ENCODE measurements around the gene PTGER1.

PTGER1 gene

GRCh38 chr19:14494411-14494810 lies 19.3 kb upstream of the PTGER1 start:
- TF ChIP-seq ARNTL (CRISPR knock-in tag; IDR thresholded peaks at IDR 0.05; ENCODE audit: borderline replicate concordance, low read depth) (no peak), POU6F1 (CRISPR knock-in tag; IDR thresholded peaks at IDR 0.05; ENCODE audit: borderline replicate concordance, low read depth) (no peak), PPARA (CRISPR knock-in tag; IDR thresholded peaks at IDR 0.05; ENCODE audit: borderline replicate concordance) (no peak), TCF4 (CRISPR knock-in tag; IDR thresholded peaks at IDR 0.05; ENCODE audit: borderline replicate concordance) (no peak)
- ATAC-seq, result no peak

GRCh38 chr19:14492756-14493337 lies 17.7 kb upstream of the PTGER1 start:
- no peak for TF ChIP-seq GLIS3 (CRISPR knock-in tag; IDR thresholded peaks at IDR 0.05)
- ATAC-seq, result no peak

- ATAC-seq, result no peak
- no peak for TF ChIP-seq PPARA (CRISPR knock-in tag; IDR thresholded peaks at IDR 0.05; ENCODE audit: borderline replicate concordance)
- no peak for TF ChIP-seq TSHZ2 (CRISPR knock-in tag; IDR thresholded peaks at IDR 0.05)
- no peak for TF ChIP-seq GLIS3 (CRISPR knock-in tag; IDR thresholded peaks at IDR 0.05)
- TF ChIP-seq CSDC2 (CRISPR knock-in tag; IDR thresholded peaks at IDR 0.05), result no peak
- TF ChIP-seq ESRRG (CRISPR knock-in tag; IDR thresholded peaks at IDR 0.05), result no peak
- TF ChIP-seq SNAI2 (CRISPR knock-in tag; IDR thresholded peaks at IDR 0.05), result no peak
- no peak for TF ChIP-seq BACH2 (CRISPR knock-in tag; IDR thresholded peaks at IDR 0.05; ENCODE audit: borderline replicate concordance)
- no peak for TF ChIP-seq ZC3H10 (CRISPR knock-in tag; IDR thresholded peaks at IDR 0.05)
- TF ChIP-seq ZFP30 (CRISPR knock-in tag; IDR thresholded peaks at IDR 0.05), result no peak
Observed at GRCh38 chr19:14487370-14488125, 12.4 kb upstream of the PTGER1 start.

GRCh38 chr19:14482172-14482941 lies 7.2 kb upstream of the PTGER1 start:
- no peak for TF ChIP-seq RARB (CRISPR knock-in tag; IDR thresholded peaks at IDR 0.05)
- TF ChIP-seq GLIS3 (CRISPR knock-in tag; IDR thresholded peaks at IDR 0.05), result no peak
- TF ChIP-seq ARNTL (CRISPR knock-in tag; IDR thresholded peaks at IDR 0.05; ENCODE audit: borderline replicate concordance, low read depth), result no peak
- no peak for TF ChIP-seq POU6F1 (CRISPR knock-in tag; IDR thresholded peaks at IDR 0.05; ENCODE audit: borderline replicate concordance, low read depth)
- no peak for TF ChIP-seq PATZ1 (CRISPR knock-in tag; IDR thresholded peaks at IDR 0.05; ENCODE audit: borderline replicate concordance)
- ATAC-seq, result no peak

- ATAC-seq, result no peak
- no peak for TF ChIP-seq ZFP3 (CRISPR knock-in tag; IDR thresholded peaks at IDR 0.05)
- no peak for TF ChIP-seq CSDC2 (CRISPR knock-in tag; IDR thresholded peaks at IDR 0.05)
- TF ChIP-seq SNAI2 (CRISPR knock-in tag; IDR thresholded peaks at IDR 0.05), result no peak
- no peak for TF ChIP-seq CREB5 (CRISPR knock-in tag; IDR thresholded peaks at IDR 0.05; ENCODE audit: low read depth)
- no peak for TF ChIP-seq OSR1 (CRISPR knock-in tag; IDR thresholded peaks at IDR 0.05)
- no peak for TF ChIP-seq CSRNP3 (CRISPR knock-in tag; IDR thresholded peaks at IDR 0.05)
- TF ChIP-seq TCF4 (CRISPR knock-in tag; IDR thresholded peaks at IDR 0.05; ENCODE audit: borderline replicate concordance), result no peak
- TF ChIP-seq PPARA (CRISPR knock-in tag; IDR thresholded peaks at IDR 0.05; ENCODE audit: borderline replicate concordance), result no peak
- no peak for TF ChIP-seq BACH2 (CRISPR knock-in tag; IDR thresholded peaks at IDR 0.05; ENCODE audit: borderline replicate concordance)
- no peak for TF ChIP-seq PATZ1 (CRISPR knock-in tag; IDR thresholded peaks at IDR 0.05; ENCODE audit: borderline replicate concordance)
Observed at GRCh38 chr19:14480700-14481079, 5.5 kb upstream of the PTGER1 start.

All from SK-N-SH treated with all-trans-retinoic acid at 6 μM for 48 hours (cell line).